HG03108 (cell line): ENCODE measurements around the gene CUX1.
A peak's percentile ranks its signal among the peaks of the same experiment; 100 is the strongest.

ENCODE experiments used
- ATAC-seq: cut with Tn5 transposase; IDR thresholded peaks from one replicate; pipeline ENCODE4 v1.9.1; 2021; ENCODE audit warnings: moderate library complexity; ENCODE audit not compliant: unreplicated experiment

Gene CUX1

DNA sequence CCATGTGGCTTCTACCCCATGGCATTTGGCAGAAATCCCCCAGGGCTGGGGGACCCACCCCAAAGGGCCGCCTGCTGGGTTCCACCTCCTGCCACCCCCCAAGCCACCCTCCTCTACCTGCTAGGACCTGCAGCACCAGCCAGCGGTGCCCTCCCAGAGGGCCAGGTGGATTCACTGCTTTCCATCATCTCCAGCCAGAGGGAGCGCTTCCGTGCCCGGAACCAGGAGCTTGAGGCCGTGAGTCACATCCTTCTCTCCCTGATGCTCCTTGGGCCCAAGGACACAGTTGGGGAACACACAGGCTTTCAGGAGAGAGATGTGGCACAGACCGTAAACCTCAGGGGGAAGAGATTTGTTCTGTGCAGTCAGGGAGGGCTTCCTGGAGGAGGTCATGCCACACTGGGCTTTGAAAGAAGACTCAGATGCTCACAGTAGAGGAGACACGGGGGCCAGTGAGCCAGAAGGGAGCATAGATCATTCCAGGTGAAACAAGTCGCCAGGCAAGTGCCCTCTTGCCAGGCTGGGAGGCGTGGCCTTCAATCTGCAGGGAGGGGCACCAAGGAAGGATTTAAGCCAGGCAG, 457.8 kb downstream of the CUX1 start:
- no peak for ATAC-seq

- no peak for ATAC-seq
These were observed 460.5 kb downstream of the CUX1 start for GRCh38 chr7:102277901-102278300.

DNA sequence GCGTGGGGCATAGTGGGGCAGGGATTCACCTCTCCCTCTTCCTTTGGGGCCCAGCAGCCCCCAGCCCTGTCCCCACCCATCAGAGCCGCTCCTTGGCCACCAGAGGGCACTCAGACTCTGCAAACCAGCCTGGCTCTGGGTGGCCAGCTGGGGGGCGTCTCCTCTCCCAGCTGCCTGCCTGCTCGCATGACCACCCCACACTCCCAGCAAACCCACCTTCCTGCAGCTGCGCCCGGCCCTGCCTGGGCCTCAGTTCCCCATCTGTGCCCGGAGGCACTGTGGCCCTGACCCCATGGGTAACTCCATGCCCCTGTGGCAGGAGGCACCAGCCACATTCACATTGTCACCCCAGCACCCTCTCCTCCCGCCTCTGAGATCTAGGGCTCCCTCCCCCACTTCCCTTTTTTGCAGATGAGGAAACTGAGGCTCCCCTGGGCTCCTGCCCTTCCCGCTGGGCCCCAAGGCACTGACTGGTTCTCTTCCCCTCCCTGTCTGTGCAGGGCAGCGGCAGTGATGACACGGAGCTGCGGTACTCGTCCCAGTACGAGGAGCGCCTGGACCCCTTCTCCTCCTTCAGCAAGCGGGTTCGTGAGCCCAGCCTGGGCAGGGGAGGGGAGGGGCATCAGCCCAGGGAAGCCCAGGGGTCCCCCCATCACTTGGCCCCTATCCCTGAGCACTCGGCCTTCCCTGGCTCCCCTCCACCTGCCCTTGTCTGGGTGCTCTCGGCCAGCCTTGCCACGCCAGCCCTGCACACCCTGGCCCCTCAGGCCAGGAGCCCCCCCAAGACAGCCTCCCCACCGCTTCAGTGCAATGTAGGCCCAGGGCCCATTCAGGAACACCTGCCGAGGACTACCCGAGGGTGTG, 462.3 kb downstream of the CUX1 start:
- ATAC-seq, result no peak

GRCh38 chr7:102280521-102280920, 463.1 kb downstream of the CUX1 start:
- no peak for ATAC-seq

GRCh38 chr7:102281785-102282184, 464.4 kb downstream of the CUX1 start:
- no peak for ATAC-seq

DNA sequence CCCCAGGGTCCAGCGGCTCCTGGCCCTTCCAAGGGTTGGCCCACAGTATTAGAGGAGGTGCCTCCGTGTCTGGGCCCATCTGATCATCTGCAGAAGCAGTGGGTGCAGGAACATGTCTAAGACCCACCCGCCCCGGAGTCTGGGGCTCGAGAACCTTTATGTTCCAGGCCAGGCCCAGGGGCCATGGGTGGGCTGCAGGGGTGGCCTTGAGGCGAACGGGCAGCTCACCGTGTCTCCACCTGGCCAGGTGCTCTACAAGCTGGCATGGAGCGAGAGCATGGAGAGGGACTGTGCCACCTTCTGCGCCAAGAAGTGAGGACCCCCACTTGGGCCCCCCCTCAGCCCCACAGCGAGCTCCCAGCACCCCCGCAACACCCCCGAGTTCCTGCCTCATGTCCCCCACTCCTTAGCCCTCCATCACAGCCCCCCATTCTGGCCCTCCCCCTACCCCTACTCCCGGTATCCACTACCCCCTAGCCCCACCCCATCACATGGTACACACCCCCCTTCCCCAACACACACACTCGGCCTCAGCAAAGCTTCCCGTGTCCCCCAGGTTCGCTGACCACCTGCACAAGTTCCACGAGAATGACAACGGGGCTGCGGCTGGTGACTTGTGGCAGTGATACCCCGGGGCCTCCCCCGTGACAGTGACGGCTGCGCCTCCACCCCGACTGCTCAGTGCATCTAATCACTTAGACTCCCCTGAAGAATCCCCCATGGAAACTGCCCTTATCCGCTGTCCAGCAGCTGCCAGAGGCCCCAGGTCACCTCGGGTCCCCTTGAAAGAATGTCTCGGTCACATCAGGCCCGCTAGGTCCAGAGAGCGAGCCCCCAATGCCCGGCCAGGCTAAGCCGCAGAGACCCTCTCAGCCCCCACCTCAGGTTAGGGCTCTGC, 465.3 kb downstream of the CUX1 start:
- ATAC-seq, result no peak

- no peak for ATAC-seq
These were observed 466.2 kb downstream of the CUX1 start for GRCh38 chr7:102283477-102284189.

DNA sequence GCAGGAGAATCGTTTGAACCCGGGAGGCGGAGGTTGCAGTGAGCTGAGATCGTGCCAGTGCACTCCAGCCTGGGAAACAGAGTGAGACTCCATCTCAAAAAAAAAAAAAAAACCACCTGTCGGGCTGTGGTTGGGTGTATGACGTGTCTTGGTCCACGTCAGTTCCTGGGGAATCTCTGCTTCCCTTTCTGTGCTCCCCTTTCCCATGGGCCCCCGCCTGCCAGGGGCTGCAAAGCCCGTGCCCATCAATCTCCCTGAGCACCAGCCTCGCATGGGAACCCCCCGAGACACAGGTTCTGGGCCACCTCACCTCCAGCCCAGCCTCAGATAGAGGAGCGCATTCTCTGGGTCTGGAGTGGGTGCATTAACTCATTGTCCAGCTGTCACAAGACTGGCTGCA, 467.0 kb downstream of the CUX1 start:
- no peak for ATAC-seq

DNA sequence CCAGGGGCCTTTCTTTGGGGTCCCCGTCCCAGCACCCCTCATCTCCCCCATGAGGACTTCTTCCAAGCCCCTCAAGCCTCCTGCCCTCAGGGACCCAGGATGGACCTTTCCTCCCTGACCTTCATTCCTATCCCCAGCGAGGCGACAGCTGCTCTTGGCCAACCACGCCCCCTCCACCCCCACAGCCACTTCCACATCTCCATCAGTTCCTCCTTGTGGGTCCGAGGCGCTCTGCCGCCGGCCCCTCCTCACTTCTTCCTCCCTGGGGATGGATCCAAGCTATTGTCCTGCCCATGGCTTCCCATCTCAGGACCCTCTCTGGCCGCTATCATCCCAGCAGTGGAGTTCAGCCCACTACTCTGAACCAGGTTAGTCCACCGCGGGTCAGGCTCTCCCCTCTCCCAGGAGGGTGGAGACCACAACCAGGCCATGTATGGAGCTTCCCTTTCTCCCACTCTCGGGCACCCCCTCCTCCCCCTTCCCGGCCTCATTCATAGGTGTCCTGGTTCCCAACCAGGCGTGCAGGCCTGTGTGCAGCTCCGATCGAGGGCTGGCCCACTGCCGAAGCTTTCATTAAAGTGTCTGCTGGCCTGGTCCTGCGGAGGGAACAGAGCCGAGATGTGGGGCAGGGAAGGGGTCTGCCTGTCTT, 467.6 kb downstream of the CUX1 start:
- no peak for ATAC-seq

- no peak for ATAC-seq
These were observed 468.3 kb downstream of the CUX1 start for GRCh38 chr7:102285540-102286236.

GRCh38 chr7:102286237-102287110, 469.0 kb downstream of the CUX1 start, which contains the start of gene SH2B2:
Gene SH2B2 (plus strand): TSS chr7:102286868. CDS start chr7:102300551, 13,683 bp downstream.
- ATAC-seq, result no peak

GRCh38 chr7:102287111-102287980, 469.9 kb downstream of the CUX1 start:
- no peak for ATAC-seq

DNA sequence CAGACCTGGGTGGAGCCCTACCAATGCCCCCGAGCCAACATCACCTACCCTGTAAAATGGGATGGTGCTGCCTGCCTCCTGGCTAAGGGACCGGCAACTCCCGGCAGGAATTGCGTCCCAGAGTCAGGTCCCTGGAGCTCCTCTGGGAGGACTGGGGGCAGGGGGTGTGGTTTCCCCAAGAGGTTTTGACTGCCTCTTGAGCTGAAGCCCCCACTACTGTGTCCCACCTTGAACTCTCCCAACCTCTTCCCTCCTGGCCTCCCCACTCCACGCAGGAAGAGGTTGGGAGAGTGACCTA, 470.5 kb downstream of the CUX1 start:
- no peak for ATAC-seq

DNA sequence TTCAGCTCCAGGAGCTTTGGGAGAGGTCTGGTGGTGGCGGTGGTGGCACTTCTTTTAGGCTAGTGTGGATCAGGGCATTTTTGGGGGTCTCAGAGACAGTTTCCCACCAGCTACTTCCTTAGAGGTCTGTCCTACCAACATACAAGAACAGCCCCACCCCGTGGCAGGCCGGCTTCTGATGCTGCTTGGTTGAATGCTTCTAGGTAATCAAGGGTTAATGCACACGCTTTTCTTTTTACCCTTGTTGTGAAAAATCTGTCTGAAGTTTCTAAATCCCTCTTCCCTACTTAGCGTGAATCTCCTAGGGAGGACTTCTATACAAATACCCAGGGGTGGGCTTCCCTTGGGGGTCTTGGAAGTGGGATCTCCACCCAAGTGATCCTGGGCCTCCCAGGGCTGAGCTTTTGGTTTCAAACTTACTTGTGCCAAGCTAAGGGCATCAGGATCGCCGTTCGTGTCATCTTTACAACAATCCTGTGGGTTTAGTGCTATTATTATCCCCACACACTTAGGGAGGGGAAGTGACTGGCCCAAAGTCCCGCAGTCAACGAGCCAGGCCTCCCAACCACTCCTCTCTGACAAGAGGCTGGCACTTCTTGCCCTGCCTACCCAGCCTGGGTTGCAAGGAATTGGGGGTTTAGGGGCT, 471.0 kb downstream of the CUX1 start:
- ATAC-seq, result no peak

DNA sequence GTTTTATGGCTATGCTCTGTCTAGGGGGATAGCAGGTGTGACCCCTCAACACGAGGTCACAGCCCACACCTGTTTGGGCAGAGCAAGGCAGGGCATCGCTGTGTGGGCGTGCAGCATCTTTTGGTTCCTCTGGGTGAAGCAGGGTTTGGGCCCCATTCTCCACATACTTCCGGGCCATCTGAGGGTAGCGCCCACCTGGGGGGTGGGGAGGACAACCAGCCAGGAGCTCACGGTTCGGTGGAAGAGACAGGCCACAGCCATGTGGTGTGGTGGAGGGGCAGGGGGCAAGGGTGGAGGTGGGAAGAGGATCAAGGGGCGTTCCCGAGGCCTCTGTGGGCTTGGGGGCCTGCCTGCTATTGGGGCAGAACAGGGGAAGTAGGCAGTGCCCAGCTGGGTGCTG, 471.6 kb downstream of the CUX1 start:
- no peak for ATAC-seq

GRCh38 chr7:102291056-102291915, 473.9 kb downstream of the CUX1 start:
- ATAC-seq, result peak; percentile 35

- ATAC-seq, result no peak
These were observed 474.5 kb downstream of the CUX1 start for GRCh38 chr7:102291916-102292267.
